GM23248 (cell line): ENCODE results near the gene MMAA.

ENCODE experiments used
- EZH2 ChIP-seq: fragments of 200-600 bp; sonication (generic); IDR thresholded peaks from 2 replicates; pipeline ENCODE4 v1.6.1; 2018; ENCODE audit warnings: antibody characterized with exemption, mild to moderate bottlenecking; ENCODE audit not compliant: insufficient read depth, poor library complexity, severe bottlenecking
- EZH2phosphoT487 ChIP-seq: fragments of 200-600 bp; sonication (generic); IDR thresholded peaks from 2 replicates; pipeline ENCODE4 v1.6.1; 2018; ENCODE audit warnings: antibody characterized with exemption, moderate library complexity, mild to moderate bottlenecking, low read depth; ENCODE audit not compliant: insufficient read depth

DNA sequence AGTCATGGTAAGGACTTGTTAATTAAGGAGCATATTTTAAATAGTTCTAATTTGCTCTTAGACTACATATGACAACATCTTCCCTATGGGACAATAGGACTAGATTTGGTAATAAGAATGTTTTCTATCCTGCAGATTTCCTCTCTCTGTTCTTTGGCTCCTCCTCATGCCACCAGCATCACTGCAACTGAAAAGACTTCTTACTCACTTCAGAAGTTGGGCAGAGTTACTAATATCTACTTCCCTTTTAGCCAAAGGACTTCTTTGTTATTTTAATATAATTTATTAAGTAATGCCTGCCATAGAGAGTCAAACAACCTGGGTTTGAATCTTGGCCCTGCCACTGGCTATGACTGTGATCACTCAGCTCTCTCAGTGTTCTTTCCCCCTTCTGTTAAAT is 16.4 kb downstream of the MMAA start:
- TF ChIP-seq EZH2, result no peak
- no peak for TF ChIP-seq EZH2phosphoT487
